ENCODE results near the gene POPDC2. TPM values are rescaled to one million over a fixed set of nuclear protein-coding genes. Genes with fewer than 3 reads are reported as not detected.

The POPDC2 gene
- total and polyA plus RNA-seq, 7 donors = 30.7 to 205 (median 137) TPM

DNA sequence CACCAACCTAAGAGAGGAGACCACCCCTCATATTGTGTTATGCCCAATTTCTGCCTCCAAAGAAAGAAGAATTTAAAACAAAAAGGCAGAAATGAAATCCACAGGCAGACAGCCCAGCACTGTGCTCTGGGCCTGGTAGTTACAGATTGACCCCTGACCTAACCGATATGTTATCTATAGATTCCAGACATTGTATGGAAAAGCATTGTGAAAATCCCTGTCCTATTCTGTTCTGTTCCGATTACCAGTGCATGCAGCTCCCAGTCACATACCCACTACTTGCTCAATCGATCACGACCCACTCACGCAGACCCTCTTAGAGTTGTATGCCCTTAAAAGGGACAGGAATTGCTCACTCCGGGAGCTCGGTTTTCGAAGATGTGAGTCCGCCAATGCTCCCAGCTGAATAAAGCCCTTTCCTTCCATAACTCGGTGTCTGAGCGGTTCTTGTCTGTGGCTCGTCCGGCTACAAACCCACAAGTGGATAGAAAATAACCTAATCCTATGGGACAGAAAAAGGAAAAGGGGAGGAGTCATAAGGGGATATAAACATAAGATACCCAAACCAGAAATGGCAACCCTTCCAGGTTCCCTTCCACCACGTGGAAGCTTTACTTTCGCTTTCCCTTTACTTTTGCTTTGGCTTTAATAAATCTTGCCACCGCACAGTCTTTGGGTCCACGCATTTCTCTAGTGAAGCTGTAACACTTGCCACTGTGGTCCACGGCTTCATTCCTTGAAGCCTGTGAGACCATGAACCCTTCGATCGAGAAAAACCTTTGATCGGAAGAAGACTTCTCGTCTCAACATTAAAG, 40.7 kb upstream of the POPDC2 start:
- 87 to 91% (median 90%) methylated on average over 22 of the region's 22 CpGs for WGBS, 3 donors
- H3K27ac ChIP-seq = no peak overlapping the region
- no peak overlapping the region for H3K4me3 ChIP-seq
- H3K9me3 ChIP-seq = no peaks in the 10 kb centered on the region
- no peaks in the 10 kb centered on the region for H3K27me3 ChIP-seq (ENCODE audit: insufficient read depth in 3 of 3, low read length in 2 of 3)
- ATAC-seq (no peak), DNase-seq (no peak)
- no peak for TF ChIP-seq CTCF (IDR thresholded peaks at IDR 0.05)
- H3K4me1 ChIP-seq = peaks cover 12% of the 10 kb centered on the region
- no peaks in the 10 kb centered on the region for H3K36me3 ChIP-seq (ENCODE audit: insufficient read depth in 1 of 2, low read depth in 1 of 2)
- intact Hi-C loops (cut with DNase I) = no loop called here

DNA sequence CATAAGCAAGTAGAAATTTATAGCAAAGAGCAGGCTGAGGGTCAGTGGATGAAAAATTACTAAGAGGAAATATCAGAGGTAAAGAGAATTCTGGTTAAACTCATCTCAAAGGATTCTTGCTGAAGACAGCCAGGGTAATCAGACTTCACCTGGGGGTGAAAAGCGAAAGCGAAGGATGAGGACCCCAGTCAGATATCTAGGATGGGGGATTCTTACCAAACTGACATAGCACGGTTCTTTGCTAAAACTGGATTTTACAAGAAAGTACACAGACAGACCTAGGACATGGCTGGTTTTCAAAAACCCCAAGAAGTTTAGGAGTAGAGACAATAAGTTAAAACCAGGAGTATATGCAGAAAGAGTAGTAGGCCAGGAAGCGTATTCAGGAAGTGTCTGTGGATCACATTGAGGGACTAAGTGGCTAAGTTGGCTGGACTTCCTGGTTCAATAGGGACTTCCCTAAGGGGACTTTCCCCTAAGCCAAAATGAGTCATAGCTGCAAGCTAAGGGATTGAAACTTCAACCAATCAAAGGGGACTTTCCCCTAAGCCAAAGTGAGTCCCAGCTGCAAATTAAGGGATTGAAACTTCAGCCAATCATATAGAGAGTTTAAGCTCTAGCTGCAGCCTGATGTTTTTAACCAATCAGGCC, 40.0 kb upstream of the POPDC2 start:
- 85 to 86% (median 85%) methylated on average over 4 of the region's 4 CpGs for WGBS, 3 donors
- Histone ChIP-seq H3K4me1 (peaks cover 12% of the 10 kb centered on the region), H3K9me3 (no peaks in the 10 kb centered on the region), H3K36me3 (ENCODE audit: insufficient read depth in 1 of 2, low read depth in 1 of 2) (no peaks in the 10 kb centered on the region), H3K4me3 (no peak overlapping the region), H3K27me3 (ENCODE audit: insufficient read depth in 3 of 3, low read length in 2 of 3) (no peaks in the 10 kb centered on the region), H3K27ac (no peak overlapping the region)
- TF ChIP-seq CTCF (IDR thresholded peaks at IDR 0.05) = no peak
- intact Hi-C loops (cut with DNase I) = no loop called here
- DNase-seq (no peak), ATAC-seq (no peak)

DNA sequence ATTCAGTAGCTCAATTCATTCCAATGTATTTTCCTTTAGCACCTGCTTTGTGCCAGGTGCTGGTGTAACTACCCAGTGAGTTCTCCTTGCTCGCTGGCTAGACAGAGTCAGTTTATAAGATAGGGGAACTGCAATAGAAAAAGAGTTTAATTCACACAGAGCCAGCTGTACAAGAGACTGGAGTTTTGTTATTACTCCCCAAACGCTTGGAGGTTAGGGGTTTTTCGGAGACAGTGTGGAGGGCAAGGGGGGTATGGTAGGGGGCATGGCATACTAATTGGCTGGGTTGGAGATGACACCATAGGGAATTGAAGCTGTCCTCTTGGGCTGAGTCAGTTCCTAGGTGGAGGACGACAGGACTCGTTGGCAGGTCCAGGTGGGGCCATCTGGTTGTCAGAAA, 37.0 kb upstream of the POPDC2 start:
- H3K36me3 ChIP-seq (ENCODE audit: insufficient read depth in 1 of 2, low read depth in 1 of 2) = no peaks in the 10 kb centered on the region
- H3K27me3 ChIP-seq (ENCODE audit: insufficient read depth in 3 of 3, low read length in 2 of 3) = no peaks in the 10 kb centered on the region
- H3K4me1 ChIP-seq = peaks cover 2% of the 10 kb centered on the region
- WGBS, 3 donors = 73 to 84% (median 76%) methylated on average over 5 of the region's 5 CpGs
- H3K27ac ChIP-seq = no peak overlapping the region
- H3K9me3 ChIP-seq = no peaks in the 10 kb centered on the region
- H3K4me3 ChIP-seq = no peak overlapping the region
- intact Hi-C loops (cut with DNase I) = no loop called here
- ATAC-seq (no peak), DNase-seq (no peak)
- TF ChIP-seq CTCF (IDR thresholded peaks at IDR 0.05) = no peak

- 88 to 100% (median 94%) methylated on average over 2 of the region's 2 CpGs for WGBS, 3 donors
- no peak for TF ChIP-seq CTCF (IDR thresholded peaks at IDR 0.05)
- H3K9me3 ChIP-seq = no peaks in the 10 kb centered on the region
- DNase-seq = no peak
- no peaks in the 10 kb centered on the region for H3K36me3 ChIP-seq (ENCODE audit: insufficient read depth in 1 of 2, low read depth in 1 of 2)
- H3K27me3 ChIP-seq (ENCODE audit: insufficient read depth in 3 of 3, low read length in 2 of 3) = no peaks in the 10 kb centered on the region
- H3K4me1 ChIP-seq = no peaks in the 10 kb centered on the region
- ATAC-seq = no peak
- intact Hi-C loops (cut with DNase I) = no loop called here
- no peak overlapping the region for H3K4me3 ChIP-seq
- H3K27ac ChIP-seq = no peak overlapping the region
Observed at GRCh38 chr3:119695480-119695879, 35.1 kb upstream of the POPDC2 start.
